ENCODE measurements around the gene ZNF511. TPM values are rescaled to one million over a fixed set of nuclear protein-coding genes. Genes with fewer than 3 reads are reported as not detected.
A peak's percentile ranks its signal among the peaks of the same experiment; 100 is the strongest.

The ZNF511 gene
- total and polyA plus RNA-seq, 9 of the 15 experiments (the other 6 are each of a cell fraction or from before 2014, with no cell fraction given): 0.61 to 69.3 (median 40.1) TPM

GRCh38 chr10:133318494-133319127 is 9.9 kb downstream of the ZNF511 start (continued):
- TF ChIP-seq GTF2E2 (tag; IDR thresholded peaks at IDR 0.05) (no peak), AFF1 (IDR thresholded peaks at IDR 0.05; ENCODE audit: low read depth in 1 of 2, partially characterized antibody in 2 of 2) (no peak), RBM25 (IDR thresholded peaks at IDR 0.05; ENCODE audit: low read depth, low read length, severe bottlenecking) (no peak), CHCHD3 (CRISPR knock-in tag; IDR thresholded peaks at IDR 0.05) (no peak), SMARCA4 (IDR thresholded peaks at IDR 0.05) (0 out of 2 replicates have a peak, but pooled peaks have one; percentile 24), RBFOX2 (IDR thresholded peaks at IDR 0.05; ENCODE audit: low read depth, low read length) (peak; percentile 63), DDX20 (tag; IDR thresholded peaks at IDR 0.05; ENCODE audit: low read depth) (no peak), GABPB1 (CRISPR knock-in tag; IDR thresholded peaks at IDR 0.05) (peak; percentile 52; the same call in 1 of the 2 replicates), CCNT2 (IDR thresholded peaks at IDR 0.05; ENCODE audit: borderline replicate concordance, extremely low read depth, insufficient read length, low read depth, low read length) (no peak), BRCA1 (IDR thresholded peaks at IDR 0.05) (no peak), BRCA1 (CRISPR knock-in tag; IDR thresholded peaks at IDR 0.05) (no peak), TEAD2 (tag; IDR thresholded peaks at IDR 0.05) (no peak), TAF7 (tag; IDR thresholded peaks at IDR 0.05) (no peak), RBM15 (IDR thresholded peaks at IDR 0.05; ENCODE audit: insufficient read depth, low read length) (no peak), ZNF174 (CRISPR knock-in tag; IDR thresholded peaks at IDR 0.05) (no peak), HLTF (IDR thresholded peaks at IDR 0.05) (no peak), BCL6 (CRISPR knock-in tag; IDR thresholded peaks at IDR 0.05) (no peak), ARID1B (IDR thresholded peaks at IDR 0.05) (no peak), SMC3 (conservative IDR thresholded peaks at IDR 0.05; ENCODE audit: insufficient read depth, low read depth, low read length) (peak; percentile 32; the same call in 1 of the 2 replicates), RBM17 (IDR thresholded peaks at IDR 0.05; ENCODE audit: borderline replicate concordance, low read depth, low read length) (no peak), NCOR1 (IDR thresholded peaks at IDR 0.05) (no peak), SNRNP70 (optimal IDR thresholded peaks at IDR 0.05; ENCODE audit: low read depth, low read length) (no peak)
- TF ChIP-seq, protein P1, sequence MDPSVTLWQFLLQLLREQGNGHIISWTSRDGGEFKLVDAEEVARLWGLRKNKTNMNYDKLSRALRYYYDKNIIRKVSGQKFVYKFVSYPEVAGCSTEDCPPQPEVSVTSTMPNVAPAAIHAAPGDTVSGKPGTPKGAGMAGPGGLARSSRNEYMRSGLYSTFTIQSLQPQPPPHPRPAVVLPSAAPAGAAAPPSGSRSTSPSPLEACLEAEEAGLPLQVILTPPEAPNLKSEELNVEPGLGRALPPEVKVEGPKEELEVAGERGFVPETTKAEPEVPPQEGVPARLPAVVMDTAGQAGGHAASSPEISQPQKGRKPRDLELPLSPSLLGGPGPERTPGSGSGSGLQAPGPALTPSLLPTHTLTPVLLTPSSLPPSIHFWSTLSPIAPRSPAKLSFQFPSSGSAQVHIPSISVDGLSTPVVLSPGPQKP (CRISPR knock-in tag; IDR thresholded peaks at IDR 0.05): no peak
- TF ChIP-seq, protein P2, sequence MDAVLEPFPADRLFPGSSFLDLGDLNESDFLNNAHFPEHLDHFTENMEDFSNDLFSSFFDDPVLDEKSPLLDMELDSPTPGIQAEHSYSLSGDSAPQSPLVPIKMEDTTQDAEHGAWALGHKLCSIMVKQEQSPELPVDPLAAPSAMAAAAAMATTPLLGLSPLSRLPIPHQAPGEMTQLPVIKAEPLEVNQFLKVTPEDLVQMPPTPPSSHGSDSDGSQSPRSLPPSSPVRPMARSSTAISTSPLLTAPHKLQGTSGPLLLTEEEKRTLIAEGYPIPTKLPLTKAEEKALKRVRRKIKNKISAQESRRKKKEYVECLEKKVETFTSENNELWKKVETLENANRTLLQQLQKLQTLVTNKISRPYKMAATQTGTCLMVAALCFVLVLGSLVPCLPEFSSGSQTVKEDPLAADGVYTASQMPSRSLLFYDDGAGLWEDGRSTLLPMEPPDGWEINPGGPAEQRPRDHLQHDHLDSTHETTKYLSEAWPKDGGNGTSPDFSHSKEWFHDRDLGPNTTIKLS (IDR thresholded peaks at IDR 0.05; ENCODE audit: borderline replicate concordance, low read depth): no peak

Data from K562 (cell line).